GM12878 (cell line): ENCODE measurements around the gene GLT1D1. TPM values are rescaled to one million over a fixed set of nuclear protein-coding genes. Genes with fewer than 3 reads are reported as not detected.

Experiments
- ATAC-seq: fragments of 200-7000 bp; cut with Tn5 transposase; 3 replicates; pipeline ENCODE4 v1.9.1; 2020; ENCODE audit warnings: mild to moderate bottlenecking, moderate library complexity
- BruUV-seq: library from RNA; stranded (reverse); fragments of 400-500 nt; replicated peaks from 2 replicates; lab custom pipeline; 2021; lab: Mats Ljungman, UMichigan
- CTCF ChIA-PET: fragments of 300-600 bp; sonication (Branson Sonifier 250); formaldehyde crosslinking; extraction: SDS; loops from one replicate; lab custom pipeline; 2021; ENCODE audit warnings: inconsistent platforms; lab: Yijun Ruan, JAX
- POLR2A ChIA-PET: fragments of 350-600 bp; formaldehyde crosslinking; extraction: SDS; loops from one replicate; lab custom pipeline; 2021; ENCODE audit warnings: inconsistent platforms; lab: Charles Lee
- RAD21 ChIA-PET: fragments of 300-600 bp; sonication (Branson Sonifier 250); formaldehyde crosslinking; loops from one replicate; lab custom pipeline; 2023; ENCODE audit warnings: antibody characterized with exemption; ENCODE audit not compliant: unreplicated experiment; lab: Charles Lee
- SMC1A ChIA-PET: fragments of 300-600 bp; sonication (Branson Sonifier 250); formaldehyde crosslinking; loops from one replicate; lab custom pipeline; 2023; ENCODE audit not compliant: unreplicated experiment, uncharacterized antibody; lab: Charles Lee
- DNase-seq: peaks from one replicate; pipeline ENCODE4 v3.0.0-alpha.2; 2011; ENCODE audit warnings: low read depth, low spot score
- FAIRE-seq: peaks from 3 replicates; lab custom pipeline; 2011; peaks lifted over from hg19 to GRCh38; lab: Jason Lieb, UNC
- H2AFZ ChIP-seq: 2 replicates; pipeline ENCODE4 v1.6.0; 2011; ENCODE audit warnings: low read depth, low read length, control low read depth; ENCODE audit not compliant: control insufficient read depth
- H3K27ac ChIP-seq: 2 replicates; pipeline ENCODE4 v1.5.1; 2011; ENCODE audit warnings: control low read depth; ENCODE audit not compliant: control insufficient read depth, insufficient read depth
- H3K27me3 ChIP-seq, 2 experiments: replicated peaks in 1 of 2; 2 replicates each; pipeline versions ENCODE4 v1.6.0 to v1.6.1; 2011; ENCODE audit warnings: low read length in 1 of 2; ENCODE audit not compliant: control insufficient read depth in 2 of 2, insufficient read depth in 2 of 2
- H3K36me3 ChIP-seq, 2 experiments: 2 replicates each; pipeline ENCODE4 v1.5.1; 2011; ENCODE audit warnings: low read length in 1 of 2; ENCODE audit not compliant: control insufficient read depth in 2 of 2, insufficient read depth in 2 of 2
- H3K4me1 ChIP-seq: 2 replicates; pipeline ENCODE4 v1.6.1; 2011; ENCODE audit warnings: mild to moderate bottlenecking, low read length, moderate library complexity, mixed read lengths; ENCODE audit not compliant: control insufficient read depth, insufficient read depth
- H3K4me2 ChIP-seq: 2 replicates; pipeline ENCODE4 v1.6.0; 2011; ENCODE audit warnings: control low read depth; ENCODE audit not compliant: control insufficient read depth, insufficient read depth
- H3K4me3 ChIP-seq: fragments of 200-600 bp; sonication (generic); 2 replicates; pipeline ENCODE4 v1.5.1; 2016
- H3K79me2 ChIP-seq: 2 replicates; pipeline ENCODE4 v1.6.0; 2011; ENCODE audit warnings: low read length; ENCODE audit not compliant: control insufficient read depth, insufficient read depth
- H3K9ac ChIP-seq: 2 replicates; pipeline ENCODE4 v1.8.0; 2011; ENCODE audit warnings: low read length, control low read depth, mixed read lengths; ENCODE audit not compliant: control insufficient read depth, insufficient read depth
- H3K9me3 ChIP-seq: replicated peaks from 3 replicates; pipeline ENCODE4 v1.5.1; 2011; ENCODE audit warnings: mild to moderate bottlenecking, low read length; ENCODE audit not compliant: control insufficient read depth, insufficient read depth
- H4K20me1 ChIP-seq: 2 replicates; pipeline ENCODE4 v1.6.0; 2011; ENCODE audit not compliant: control insufficient read depth, insufficient read depth
- BCL11A ChIP-seq: IDR thresholded peaks from 2 replicates; pipeline ENCODE4 v1.6.1; 2011; ENCODE audit warnings: low read depth, low read length
- BRCA1 ChIP-seq: IDR thresholded peaks from 2 replicates; pipeline ENCODE4 v1.6.1; 2011; ENCODE audit warnings: low read depth, low read length, improper control_type of control experiment
- CBFB ChIP-seq: IDR thresholded peaks from 2 replicates; pipeline ENCODE4 v1.6.1; 2016; ENCODE audit warnings: antibody characterized with exemption, low read depth
- GATAD2B ChIP-seq: fragments of 450-650 bp; conservative IDR thresholded peaks from 2 replicates; pipeline ENCODE4 v1.6.1; 2017; ENCODE audit warnings: low read depth, mild to moderate bottlenecking, moderate library complexity
- HCFC1 ChIP-seq: fragments of 150-350 bp; IDR thresholded peaks from 2 replicates; pipeline ENCODE4 v1.6.1; 2014; ENCODE audit warnings: low read length
- IKZF1 ChIP-seq: fragments of 450-650 bp; conservative IDR thresholded peaks from 2 replicates; pipeline ENCODE4 v1.6.1; 2017; ENCODE audit warnings: antibody characterized with exemption, mild to moderate bottlenecking
- IKZF2 ChIP-seq, 2 experiments: fragments of 450-650 bp; IDR thresholded peaks; 2 replicates each; pipeline ENCODE4 v1.6.1; 2017; ENCODE audit warnings: mild to moderate bottlenecking in 2 of 2, moderate library complexity in 2 of 2
- NFXL1 ChIP-seq: fragments of 450-650 bp; IDR thresholded peaks from 2 replicates; pipeline ENCODE4 v1.6.1; 2017; ENCODE audit warnings: antibody characterized with exemption, mild to moderate bottlenecking, borderline replicate concordance
- NFYA ChIP-seq: IDR thresholded peaks from 2 replicates; pipeline ENCODE4 v1.6.1; 2011; ENCODE audit warnings: low read depth, mild to moderate bottlenecking, low read length, improper control_type of control experiment, borderline replicate concordance
- PAX5 ChIP-seq: IDR thresholded peaks from 2 replicates; pipeline ENCODE4 v1.6.1; 2011; ENCODE audit warnings: low read depth, low read length, borderline replicate concordance
- POU2F2 ChIP-seq: IDR thresholded peaks from 3 replicates; pipeline ENCODE4 v1.6.1; 2011; ENCODE audit warnings: low read depth, mild to moderate bottlenecking, low read length, borderline replicate concordance
- RELA ChIP-seq: fragments of 450-650 bp; IDR thresholded peaks from 2 replicates; pipeline ENCODE4 v1.8.0; 2014; ENCODE audit warnings: borderline replicate concordance; ENCODE audit not compliant: partially characterized antibody
- RFX5 ChIP-seq: IDR thresholded peaks from 2 replicates; pipeline ENCODE4 v1.6.1; 2011; ENCODE audit warnings: low read depth, low read length, improper control_type of control experiment
- SMAD5 ChIP-seq: IDR thresholded peaks from 2 replicates; pipeline ENCODE4 v1.6.1; 2016; ENCODE audit warnings: antibody characterized with exemption, low read depth
- WGBS: methylation state at CpG from one replicate; pipeline ENCODE4 v1.1.6; 2016; ENCODE audit warnings: low lambda C conversion rate; ENCODE audit not compliant: insufficient replicate concordance, insufficient coverage; ENCODE audit errors: missing lambda C conversion rate; 5-methylcytosine and 5-hydroxymethylcytosine counted together
- in situ Hi-C: fragments of 300-500 bp; cut with MboI; formaldehyde crosslinking; loops from 9 replicates; pipeline ENCODE4 v1.14.3; 2018; ENCODE audit warnings: mixed read lengths
- intact Hi-C: fragments of 100-400 bp; cut with micrococcal nuclease; formaldehyde crosslinking; loops from one replicate; pipeline ENCODE4 v1.14.2; 2022; ENCODE audit not compliant: unreplicated experiment
- polyA plus RNA-seq, 11 experiments: library from polyadenylated mRNA; depleted of rRNA in 4 of 11; unstranded in 6 of 11; stranded (reverse) in 5 of 11; fragments of >200 nt; fragmentation: Nextera tagmentation in 4 of 11; fragmentation: Illumina TruSeq in 1 of 11; extraction: Ambion mirVana in 4 of 11; extraction: Trizol in 1 of 11; gene quantifications; 1 replicate in 1 of 11; 2 replicates in 10 of 11; pipeline versions ENCODE4 v1.2.1 to v1.2.3, GENCODE V29; 2011 to 2016; ENCODE audit warnings: inconsistent platforms in 2 of 11, missing spikeins in 2 of 11, low read depth in 1 of 11
- total RNA-seq, 4 experiments: library from RNA; depleted of rRNA in 3 of 4; stranded (reverse); fragments of >200 nt in 3 of 4; fragmentation: Illumina TruSeq in 1 of 4; extraction: Trizol in 1 of 4; gene quantifications; 2 replicates each; pipeline versions ENCODE4 v1.2.1 to v1.2.3, GENCODE V29; 2013 to 2021
- TF ChIP-seq, protein P1 (sequence below): IDR thresholded peaks from 2 replicates; pipeline ENCODE4 v1.6.1; 2011; ENCODE audit warnings: borderline replicate concordance, low read depth, mild to moderate bottlenecking, moderate library complexity, mixed read lengths, low read length; ENCODE audit not compliant: insufficient read depth; ENCODE audit errors: extremely low read length
- TF ChIP-seq, protein P2 (sequence below): IDR thresholded peaks from 2 replicates; pipeline ENCODE4 v1.6.1; 2012; ENCODE audit warnings: low read depth, low read length, improper control_type of control experiment

Gene GLT1D1
- total and polyA plus RNA-seq, 10 of the 15 experiments (the other 5 are each of a cell fraction or from before 2014, with no cell fraction given) = 0.42 to 62.8 (median 3.0) TPM

DNA sequence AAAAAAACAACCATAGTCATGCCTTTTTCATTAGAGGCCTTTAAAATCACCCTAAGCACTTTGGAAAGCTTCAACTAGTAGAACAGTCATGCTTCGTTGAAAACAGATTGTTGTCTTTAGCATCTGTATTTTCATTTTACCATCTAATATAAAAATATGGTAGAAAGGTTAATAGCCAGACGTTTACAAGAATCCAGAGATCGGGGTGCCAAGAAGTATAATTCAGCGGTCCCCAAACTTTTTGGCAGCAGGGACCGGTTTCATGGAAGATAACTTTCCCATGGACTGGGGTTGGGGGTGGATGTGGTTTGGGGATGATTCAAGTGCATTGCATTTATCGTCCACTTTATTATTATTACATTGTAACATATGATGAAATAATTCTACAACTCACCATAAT, 138.4 kb downstream of the GLT1D1 start:
- Histone ChIP-seq H3K27ac (no peak overlapping the region), H3K4me1 (no peaks in the 10 kb centered on the region), H3K4me2 (no peak overlapping the region), H3K79me2 (no peaks in the 10 kb centered on the region), H3K27me3 (no peaks in the 10 kb centered on the region), H4K20me1 (no peaks in the 10 kb centered on the region), H2AFZ (no peak overlapping the region), H3K36me3 (no peaks in the 10 kb centered on the region), H3K9ac (no peak overlapping the region), H3K9me3 (no peaks in the 10 kb centered on the region; the same call in 2 of the 3 replicates), H3K4me3 (no peak overlapping the region)
- CTCF ChIA-PET = interaction anchor here (0.6 to 1.0 kb wide), 2 partner anchors 177 to 209 kb away, joined by 3 to 5 read pairs; no protein-coding TSS in a partner anchor
- intact Hi-C loops = no loop called here
- SMC1A ChIA-PET = no interaction called here
- 52% methylated on average over 6 of the region's 6 CpGs for WGBS
- in situ Hi-C loops = no loop called here
- no peak for DNase-seq
- RAD21 ChIA-PET = no interaction called here
- BruUV-seq = no TSS peak
- no peak for TF ChIP-seq NFYA
- no peak for TF ChIP-seq CBFB
- no peak for TF ChIP-seq HCFC1
- no peak for TF ChIP-seq RELA
- no peak for TF ChIP-seq POU2F2
- TF ChIP-seq NFXL1 = no peak
- TF ChIP-seq BCL11A = no peak
- FAIRE-seq = no peak
- POLR2A ChIA-PET = no interaction called here
- ATAC-seq = no peak

GRCh38 chr12:128992116-128992515, 138.8 kb downstream of the GLT1D1 start:
- TF ChIP-seq PAX5 = no peak
- TF ChIP-seq BRCA1 = no peak
- TF ChIP-seq SMAD5 = no peak
- TF ChIP-seq IKZF2 (IDR thresholded peaks at IDR 0.05) = no peak
- TF ChIP-seq, protein P1, sequence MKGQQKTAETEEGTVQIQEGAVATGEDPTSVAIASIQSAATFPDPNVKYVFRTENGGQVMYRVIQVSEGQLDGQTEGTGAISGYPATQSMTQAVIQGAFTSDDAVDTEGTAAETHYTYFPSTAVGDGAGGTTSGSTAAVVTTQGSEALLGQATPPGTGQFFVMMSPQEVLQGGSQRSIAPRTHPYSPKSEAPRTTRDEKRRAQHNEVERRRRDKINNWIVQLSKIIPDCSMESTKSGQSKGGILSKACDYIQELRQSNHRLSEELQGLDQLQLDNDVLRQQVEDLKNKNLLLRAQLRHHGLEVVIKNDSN = no peak
- no peak for TF ChIP-seq IKZF1
- TF ChIP-seq, protein P2, sequence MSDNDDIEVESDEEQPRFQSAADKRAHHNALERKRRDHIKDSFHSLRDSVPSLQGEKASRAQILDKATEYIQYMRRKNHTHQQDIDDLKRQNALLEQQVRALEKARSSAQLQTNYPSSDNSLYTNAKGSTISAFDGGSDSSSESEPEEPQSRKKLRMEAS = no peak
- no peak for TF ChIP-seq RFX5
- TF ChIP-seq GATAD2B = no peak
- Histone ChIP-seq H3K9me3 (no peaks in the 10 kb centered on the region; the same call in 2 of the 3 replicates), H3K79me2 (no peaks in the 10 kb centered on the region), H3K27me3 (no peaks in the 10 kb centered on the region), H3K4me1 (no peaks in the 10 kb centered on the region), H3K9ac (no peak overlapping the region), H4K20me1 (no peaks in the 10 kb centered on the region), H3K36me3 (no peaks in the 10 kb centered on the region), H3K4me3 (no peak overlapping the region), H2AFZ (no peak overlapping the region), H3K27ac (no peak overlapping the region), H3K4me2 (no peak overlapping the region)
- ATAC-seq (no peak), DNase-seq (no peak), FAIRE-seq (no peak)
- intact Hi-C loops (no loop called here), in situ Hi-C loops (no loop called here)
- RAD21 ChIA-PET = no interaction called here
- SMC1A ChIA-PET = no interaction called here
- POLR2A ChIA-PET = no interaction called here
- CTCF ChIA-PET = interaction anchor here (0.6 kb wide), 1 partner anchor 177 kb away, joined by 5 read pairs; no protein-coding TSS in a partner anchor
- BruUV-seq = no TSS peak
- WGBS = 33% methylated on average over 8 of the region's 8 CpGs
